ENCODE measurements around the gene THEMIS. TPM values are rescaled to one million over a fixed set of nuclear protein-coding genes. Genes with fewer than 3 reads are reported as not detected.

THEMIS gene
- total and polyA plus RNA-seq, 2 of the 4 experiments (the other 2 are of a cell fraction) = not detected

DNA sequence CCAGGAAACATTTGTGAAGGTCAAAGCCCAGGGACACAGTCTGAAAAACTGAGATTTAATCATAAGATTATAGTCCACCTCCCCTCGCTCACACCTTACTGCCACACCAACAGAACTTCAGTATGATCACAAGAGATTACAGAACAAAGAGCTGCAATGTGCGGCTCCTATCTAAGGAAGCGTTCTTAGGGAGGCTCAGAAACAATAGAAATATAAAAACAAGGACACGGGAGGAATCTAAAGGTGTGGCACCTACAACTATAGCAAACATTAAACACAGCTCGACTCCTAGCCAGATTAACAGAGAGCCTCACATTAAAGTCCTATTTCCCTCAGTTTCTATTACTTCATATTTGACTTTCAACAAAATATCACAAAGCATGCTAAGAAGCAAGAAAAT is 40.4 kb upstream of the THEMIS start:
- H2AK9ac ChIP-seq (replicated peaks; ENCODE audit: low read depth, low read length, poor library complexity) = no peak overlapping the region
- H3K4me1 ChIP-seq (ENCODE audit: control insufficient read depth, insufficient read depth, low read length) = no peaks in the 10 kb centered on the region; the same call in 1 of the 2 replicates
- in situ Hi-C loops (cut with MboI; ENCODE audit: low sequenced_read_pairs) (no loop called here), dilution Hi-C loops (cut with HindIII; ENCODE audit: low sequenced_read_pairs, unreplicated experiment) (no loop called here), intact Hi-C loops (cut with micrococcal nuclease) (no loop called here)
- H3K79me1 ChIP-seq (ENCODE audit: low read depth in 1 of 2, low read length in 2 of 2) = no peaks in the 10 kb centered on the region
- no peak overlapping the region for H3K18ac ChIP-seq (ENCODE audit: low read depth, low read length)
- no peak overlapping the region for H2BK120ac ChIP-seq (ENCODE audit: low read depth, low read length)
- no peaks in the 10 kb centered on the region for H3K9me3 ChIP-seq (ENCODE audit: control insufficient read depth, insufficient read depth, low read length)
- H4K91ac ChIP-seq (ENCODE audit: insufficient read depth, low read depth, low read length) = no peak overlapping the region
- ATAC-seq (ENCODE audit: low read depth) = no peak
- no peaks in the 10 kb centered on the region for H3K27me3 ChIP-seq (ENCODE audit: control insufficient read depth, insufficient read depth, low read length)
- no peaks in the 10 kb centered on the region for H4K20me1 ChIP-seq (ENCODE audit: insufficient read depth, low read length)
- no peak overlapping the region for H3K4me2 ChIP-seq (ENCODE audit: low read depth, low read length)
- H3K56ac ChIP-seq (ENCODE audit: extremely low read depth, insufficient read depth, low read length) = no peak overlapping the region
- H3K27ac ChIP-seq (ENCODE audit: insufficient read depth, low read length) = no peak overlapping the region
- no peak overlapping the region for H3K4ac ChIP-seq (ENCODE audit: low read depth, low read length)
- no peaks in the 10 kb centered on the region for H3K9me1 ChIP-seq (ENCODE audit: insufficient read depth, low read length)
- ChIA-PET CTCF (no interaction called here), POLR2A (ENCODE audit: unreplicated experiment) (no interaction called here)
- no peak overlapping the region for H2BK15ac ChIP-seq (ENCODE audit: low read depth, low read length)
- no peak overlapping the region for H3K23ac ChIP-seq (ENCODE audit: low read depth, low read length)
- no TSS peak for BruUV-seq (replicated peaks)
- H4K8ac ChIP-seq (ENCODE audit: low read depth in 2 of 2, low read length in 2 of 2) = no peak overlapping the region
- no peak overlapping the region for H2BK20ac ChIP-seq (ENCODE audit: low read depth, low read length)
- TF ChIP-seq, protein P1, sequence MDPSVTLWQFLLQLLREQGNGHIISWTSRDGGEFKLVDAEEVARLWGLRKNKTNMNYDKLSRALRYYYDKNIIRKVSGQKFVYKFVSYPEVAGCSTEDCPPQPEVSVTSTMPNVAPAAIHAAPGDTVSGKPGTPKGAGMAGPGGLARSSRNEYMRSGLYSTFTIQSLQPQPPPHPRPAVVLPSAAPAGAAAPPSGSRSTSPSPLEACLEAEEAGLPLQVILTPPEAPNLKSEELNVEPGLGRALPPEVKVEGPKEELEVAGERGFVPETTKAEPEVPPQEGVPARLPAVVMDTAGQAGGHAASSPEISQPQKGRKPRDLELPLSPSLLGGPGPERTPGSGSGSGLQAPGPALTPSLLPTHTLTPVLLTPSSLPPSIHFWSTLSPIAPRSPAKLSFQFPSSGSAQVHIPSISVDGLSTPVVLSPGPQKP (IDR thresholded peaks at IDR 0.05; ENCODE audit: borderline replicate concordance, low read depth, low read length) = no peak
- TF ChIP-seq CEBPB (IDR thresholded peaks at IDR 0.05; ENCODE audit: low read depth, low read length) (no peak), NFE2L2 (IDR thresholded peaks at IDR 0.05; ENCODE audit: low read depth, low read length) (no peak)
- WGBS, 2 experiments (ENCODE audit: extremely low coverage in 2 of 2, insufficient read length in 1 of 2) = no CpG with 5 or more reads among the region's 5 CpGs
- H3K9ac ChIP-seq (ENCODE audit: low read depth, low read length) = no peak overlapping the region
- H3K36me3 ChIP-seq (ENCODE audit: control insufficient read depth, insufficient read depth, low read length) = no peaks in the 10 kb centered on the region
- no peak overlapping the region for H3K4me3 ChIP-seq (ENCODE audit: insufficient read depth, low read depth, low read length)
- H2AFZ ChIP-seq (replicated peaks; ENCODE audit: low read length, poor library complexity) = no peak overlapping the region
- no peak overlapping the region for H3K14ac ChIP-seq (replicated peaks; ENCODE audit: low read depth, low read length)
- no peak for DNase-seq
- no peak overlapping the region for H2BK5ac ChIP-seq (ENCODE audit: low read depth, low read length, poor library complexity, severe bottlenecking)
- no peak overlapping the region for H2AK5ac ChIP-seq (ENCODE audit: low read depth, low read length)
- no peak overlapping the region for H4K5ac ChIP-seq (ENCODE audit: low read depth, low read length)

Data from IMR-90 (cell line).